ENCODE results near the gene TIMP3. TPM values are rescaled to one million over a fixed set of nuclear protein-coding genes. Genes with fewer than 3 reads are reported as not detected.

The TIMP3 gene
- total and polyA plus RNA-seq, 2 donors (not counting 1 experiment from before 2014, with no cell fraction given) = not detected

DNA sequence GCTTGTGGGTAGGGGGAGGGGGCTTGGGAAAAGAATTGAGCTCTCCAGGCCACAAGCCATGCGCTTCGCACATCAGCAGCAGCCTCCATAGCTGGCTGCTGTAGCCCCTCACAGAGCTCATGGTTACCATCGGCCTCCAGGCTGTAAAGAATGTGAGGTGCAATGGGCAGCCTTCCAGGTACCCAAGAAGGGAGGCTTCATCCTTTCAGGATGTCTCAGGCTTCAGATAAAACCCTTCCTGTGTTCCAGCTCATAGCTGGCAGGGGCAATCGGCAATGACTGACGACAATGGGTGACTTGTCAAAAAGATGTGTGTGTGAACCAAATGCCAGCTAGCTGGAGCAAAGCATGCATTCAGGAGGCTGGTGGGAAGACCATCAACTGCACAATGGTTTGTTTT lies 102.0 kb downstream of the TIMP3 start:
- Histone ChIP-seq H3K9me3 (ENCODE audit: control extremely low read depth in 1 of 3, control insufficient read depth in 2 of 3, insufficient read depth in 1 of 3, low read length in 2 of 3) (no peaks in the 10 kb centered on the region), H3K9ac (ENCODE audit: low read length) (no peak overlapping the region), H3K79me2 (ENCODE audit: control insufficient read depth, insufficient read depth, low read length) (no peaks in the 10 kb centered on the region), H3K36me3 (replicated peaks in 1 of 2; ENCODE audit: control extremely low read depth in 1 of 2, control insufficient read depth in 1 of 2, extremely low read depth in 1 of 2, insufficient read depth in 2 of 2, low read length in 1 of 2) (no peaks in the 10 kb centered on the region), H3K4me2 (replicated peaks; ENCODE audit: low read depth, low read length, poor library complexity, severe bottlenecking) (no peak overlapping the region), H3K27ac (ENCODE audit: low read length in 2 of 2) (no peak overlapping the region), H3K4me1 (ENCODE audit: control insufficient read depth in 2 of 2, insufficient read depth in 2 of 2, low read length in 2 of 2) (no peaks in the 10 kb centered on the region), H4K20me1 (ENCODE audit: control insufficient read depth, insufficient read depth, low read length, poor library complexity, severe bottlenecking) (no peaks in the 10 kb centered on the region), H2AFZ (ENCODE audit: insufficient read depth, low read depth, low read length, poor library complexity, severe bottlenecking) (no peak overlapping the region), H3K27me3 (replicated peaks in 1 of 4; ENCODE audit: control extremely low read depth in 1 of 4, control insufficient read depth in 3 of 4, insufficient read depth in 4 of 4, low read length in 3 of 4) (no peaks in the 10 kb centered on the region), H3K4me3 (ENCODE audit: control extremely low read depth in 1 of 5, extremely low read depth in 1 of 5, insufficient read depth in 1 of 5, low read depth in 2 of 5, low read length in 4 of 5) (no peak overlapping the region)
- POLR2A ChIA-PET = no interaction called here
- Mint-ChIP-seq H3K27me3 (no peaks in the 10 kb centered on the region), H3K4me3 (no peak overlapping the region), H3K4me1 (no peaks in the 10 kb centered on the region), H3K27ac (no peak overlapping the region), H3K9me3 (ENCODE audit: insufficient read depth) (no peaks in the 10 kb centered on the region)
- ATAC-seq (ENCODE audit: low read depth) (no peak), DNase-seq (no peak)
- WGBS (ENCODE audit: insufficient coverage) = 89% methylated on average over 5 of the region's 5 CpGs
- CTCF ChIA-PET = no interaction called here
- no peak for TF ChIP-seq EZH2 (IDR thresholded peaks at IDR 0.05; ENCODE audit: borderline replicate concordance, insufficient read depth, low read depth, low read length, poor library complexity, severe bottlenecking)
- TF ChIP-seq, protein P1, sequence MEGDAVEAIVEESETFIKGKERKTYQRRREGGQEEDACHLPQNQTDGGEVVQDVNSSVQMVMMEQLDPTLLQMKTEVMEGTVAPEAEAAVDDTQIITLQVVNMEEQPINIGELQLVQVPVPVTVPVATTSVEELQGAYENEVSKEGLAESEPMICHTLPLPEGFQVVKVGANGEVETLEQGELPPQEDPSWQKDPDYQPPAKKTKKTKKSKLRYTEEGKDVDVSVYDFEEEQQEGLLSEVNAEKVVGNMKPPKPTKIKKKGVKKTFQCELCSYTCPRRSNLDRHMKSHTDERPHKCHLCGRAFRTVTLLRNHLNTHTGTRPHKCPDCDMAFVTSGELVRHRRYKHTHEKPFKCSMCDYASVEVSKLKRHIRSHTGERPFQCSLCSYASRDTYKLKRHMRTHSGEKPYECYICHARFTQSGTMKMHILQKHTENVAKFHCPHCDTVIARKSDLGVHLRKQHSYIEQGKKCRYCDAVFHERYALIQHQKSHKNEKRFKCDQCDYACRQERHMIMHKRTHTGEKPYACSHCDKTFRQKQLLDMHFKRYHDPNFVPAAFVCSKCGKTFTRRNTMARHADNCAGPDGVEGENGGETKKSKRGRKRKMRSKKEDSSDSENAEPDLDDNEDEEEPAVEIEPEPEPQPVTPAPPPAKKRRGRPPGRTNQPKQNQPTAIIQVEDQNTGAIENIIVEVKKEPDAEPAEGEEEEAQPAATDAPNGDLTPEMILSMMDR (IDR thresholded peaks at IDR 0.05) = no peak
- intact Hi-C loops (cut with micrococcal nuclease) = no loop called here

DNA sequence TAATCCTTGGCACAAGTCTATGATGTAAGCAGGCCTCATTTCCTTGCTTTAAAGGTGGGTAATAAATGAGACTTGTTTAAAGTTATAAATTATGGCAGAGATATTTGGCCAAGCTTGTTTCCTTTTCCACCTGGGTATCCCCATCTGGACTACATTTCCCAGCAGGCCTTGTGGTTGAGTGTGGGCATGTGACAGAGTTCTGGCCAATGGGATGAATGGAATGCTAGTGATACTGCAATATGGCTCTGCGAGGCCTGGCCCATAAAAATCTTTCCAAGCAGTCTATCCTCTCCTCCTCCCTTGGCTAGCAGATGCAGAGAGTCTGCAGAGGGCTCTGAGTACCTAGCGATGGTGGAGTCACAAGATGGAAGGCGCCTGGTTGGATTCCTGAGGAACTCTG lies 102.5 kb downstream of the TIMP3 start:
- H3K4me3 Mint-ChIP-seq = no peak overlapping the region
- Histone ChIP-seq H3K4me3 (ENCODE audit: control extremely low read depth in 1 of 5, extremely low read depth in 1 of 5, insufficient read depth in 1 of 5, low read depth in 2 of 5, low read length in 4 of 5) (no peak overlapping the region), H3K4me1 (ENCODE audit: control insufficient read depth in 2 of 2, insufficient read depth in 2 of 2, low read length in 2 of 2) (no peaks in the 10 kb centered on the region), H3K4me2 (replicated peaks; ENCODE audit: low read depth, low read length, poor library complexity, severe bottlenecking) (no peak overlapping the region), H3K79me2 (ENCODE audit: control insufficient read depth, insufficient read depth, low read length) (no peaks in the 10 kb centered on the region), H3K27ac (ENCODE audit: low read length in 2 of 2) (no peak overlapping the region), H3K36me3 (replicated peaks in 1 of 2; ENCODE audit: control extremely low read depth in 1 of 2, control insufficient read depth in 1 of 2, extremely low read depth in 1 of 2, insufficient read depth in 2 of 2, low read length in 1 of 2) (no peaks in the 10 kb centered on the region), H3K27me3 (replicated peaks in 1 of 4; ENCODE audit: control extremely low read depth in 1 of 4, control insufficient read depth in 3 of 4, insufficient read depth in 4 of 4, low read length in 3 of 4) (no peaks in the 10 kb centered on the region), H3K9ac (ENCODE audit: low read length) (no peak overlapping the region), H2AFZ (ENCODE audit: insufficient read depth, low read depth, low read length, poor library complexity, severe bottlenecking) (no peak overlapping the region), H3K9me3 (ENCODE audit: control extremely low read depth in 1 of 3, control insufficient read depth in 2 of 3, insufficient read depth in 1 of 3, low read length in 2 of 3) (no peaks in the 10 kb centered on the region), H4K20me1 (ENCODE audit: control insufficient read depth, insufficient read depth, low read length, poor library complexity, severe bottlenecking) (no peaks in the 10 kb centered on the region)
- H3K27ac Mint-ChIP-seq = no peak overlapping the region
- no peaks in the 10 kb centered on the region for H3K9me3 Mint-ChIP-seq (ENCODE audit: insufficient read depth)
- no peaks in the 10 kb centered on the region for H3K4me1 Mint-ChIP-seq
- no peaks in the 10 kb centered on the region for H3K27me3 Mint-ChIP-seq
- ChIA-PET CTCF (no interaction called here), POLR2A (no interaction called here)
- DNase-seq = peak; percentile 15
- TF ChIP-seq EZH2 (IDR thresholded peaks at IDR 0.05; ENCODE audit: borderline replicate concordance, insufficient read depth, low read depth, low read length, poor library complexity, severe bottlenecking) = no peak
- TF ChIP-seq, protein P1 (IDR thresholded peaks at IDR 0.05) = no peak
- WGBS (ENCODE audit: insufficient coverage) = 94% methylated on average over 3 of the region's 3 CpGs
- ATAC-seq (ENCODE audit: low read depth) = no peak
- intact Hi-C loops (cut with micrococcal nuclease) = no loop called here

All from B cell (primary cell).